Spinal cord (tissue), 10 donors: Measurements from ENCODE around the gene COL17A1. TPM values are rescaled to one million over a fixed set of nuclear protein-coding genes. Genes with fewer than 3 reads are reported as not detected.

ENCODE experiments used
- DNase-seq, 6 donors: peaks; one replicate each; pipeline versions ENCODE4 v3.0.0 to v3.0.0-alpha.2; 2013 to 2015; ENCODE audit warnings: low spot score in 6 of 6, low read depth in 4 of 6
- H3K27ac ChIP-seq: one replicate; pipeline ENCODE4 v1.5.1; 2013; ENCODE audit warnings: low read depth, low read length, control low read depth
- H3K27me3 ChIP-seq: one replicate; pipeline ENCODE4 v1.6.1; 2013; ENCODE audit warnings: low read length; ENCODE audit not compliant: control insufficient read depth, insufficient read depth
- H3K36me3 ChIP-seq: one replicate; pipeline ENCODE4 v1.6.1; 2013; ENCODE audit warnings: low read length; ENCODE audit not compliant: control insufficient read depth, insufficient read depth
- H3K4me1 ChIP-seq: one replicate; pipeline ENCODE4 v1.6.1; 2013; ENCODE audit warnings: low read length; ENCODE audit not compliant: control insufficient read depth, insufficient read depth
- H3K4me3 ChIP-seq: one replicate; pipeline ENCODE4 v1.5.1; 2013; ENCODE audit warnings: low read depth, low read length, control low read depth
- H3K9me3 ChIP-seq: one replicate; pipeline ENCODE4 v1.6.1; 2013; ENCODE audit warnings: low read length; ENCODE audit not compliant: control insufficient read depth, insufficient read depth
- WGBS: methylation state at CpG from one replicate; pipeline ENCODE4 v1.1.5; 2013; ENCODE audit warnings: missing lambda C conversion rate; ENCODE audit not compliant: insufficient coverage; 5-methylcytosine and 5-hydroxymethylcytosine counted together
- polyA plus RNA-seq, 2 donors: library from polyadenylated mRNA; unstranded; fragments of 120-200 nt; gene quantifications; one replicate each; pipeline ENCODE4 v1.2.1, GENCODE V29; 2013; ENCODE audit not compliant: insufficient read length in 2 of 2
- total RNA-seq, 2 donors: library from RNA; depleted of rRNA in 1 of 2; stranded (reverse); fragments of 120-200 nt in 1 of 2; fragments of >200 nt in 1 of 2; gene quantifications; one replicate each; pipeline versions ENCODE4 v1.2.3 to v1.2.4, GENCODE V29; 2013 to 2014
- donor health status: healthy.

COL17A1 gene
- total and polyA plus RNA-seq, 4 donors = 0.35 to 1.7 (median 0.54) TPM

DNA sequence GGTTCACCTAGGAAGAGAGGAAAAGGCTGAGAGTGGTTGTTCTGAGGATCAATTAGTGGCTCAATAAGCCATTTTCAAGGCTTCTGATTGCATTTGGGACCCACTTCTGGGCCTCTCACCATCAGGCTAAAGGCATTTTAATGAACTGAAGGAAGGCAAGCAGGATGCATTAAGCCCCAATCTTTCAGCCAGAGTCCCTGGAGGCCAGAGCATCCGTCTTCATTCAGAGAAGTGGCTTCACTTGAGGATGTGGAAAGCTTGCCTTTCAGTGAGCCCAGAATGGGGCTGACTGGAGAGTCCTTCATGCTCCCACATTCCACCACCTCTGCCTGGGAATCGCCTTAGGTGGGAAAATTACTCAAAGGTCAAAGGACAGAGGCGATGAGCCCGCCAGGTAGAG is 41.8 kb downstream of the COL17A1 start:
- 100% methylated on average over 2 of the region's 4 CpGs for WGBS
- no peaks in the 10 kb centered on the region for H3K27me3 ChIP-seq
- H3K27ac ChIP-seq = no peak overlapping the region
- no peaks in the 10 kb centered on the region for H3K9me3 ChIP-seq
- no peaks in the 10 kb centered on the region for H3K36me3 ChIP-seq
- no peaks in the 10 kb centered on the region for H3K4me1 ChIP-seq
- no peak for DNase-seq
- H3K4me3 ChIP-seq = no peak overlapping the region

DNA sequence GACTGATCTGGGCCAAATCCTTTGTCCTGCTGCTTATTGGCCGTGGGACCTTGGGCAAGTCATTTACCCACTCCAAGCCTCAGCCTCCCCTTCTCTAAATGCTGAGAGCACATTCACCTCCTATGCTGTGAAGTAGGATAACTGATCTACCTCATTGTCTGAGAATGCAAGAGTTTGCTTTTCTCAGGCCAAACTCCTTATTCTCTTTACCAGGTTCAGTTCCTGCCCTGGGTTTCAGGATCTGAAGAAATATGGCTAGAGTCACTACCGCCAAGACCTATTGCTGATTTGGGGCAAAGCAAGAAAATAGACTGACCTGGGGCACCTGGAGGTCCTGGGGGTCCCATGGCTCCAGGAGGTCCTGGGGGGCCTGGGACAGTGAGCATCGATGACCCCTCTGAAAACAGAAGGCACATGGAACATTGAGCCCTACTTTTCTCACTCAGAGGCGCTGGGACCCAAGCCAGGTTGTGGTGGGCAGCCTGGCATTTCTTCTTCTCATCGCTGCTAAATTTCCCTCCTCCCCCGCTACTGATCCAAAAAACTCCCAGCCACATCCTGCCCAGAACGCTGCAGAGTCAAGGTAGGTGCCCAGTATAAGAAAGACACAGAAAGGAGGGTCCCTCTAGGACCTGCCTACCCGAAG is 42.4 kb downstream of the COL17A1 start:
- 86% methylated on average over 4 of the region's 8 CpGs for WGBS
- no peak for DNase-seq
- no peaks in the 10 kb centered on the region for H3K36me3 ChIP-seq
- H3K4me3 ChIP-seq = no peak overlapping the region
- H3K4me1 ChIP-seq = no peaks in the 10 kb centered on the region
- H3K27ac ChIP-seq = no peak overlapping the region
- no peaks in the 10 kb centered on the region for H3K9me3 ChIP-seq
- H3K27me3 ChIP-seq = no peaks in the 10 kb centered on the region

DNA sequence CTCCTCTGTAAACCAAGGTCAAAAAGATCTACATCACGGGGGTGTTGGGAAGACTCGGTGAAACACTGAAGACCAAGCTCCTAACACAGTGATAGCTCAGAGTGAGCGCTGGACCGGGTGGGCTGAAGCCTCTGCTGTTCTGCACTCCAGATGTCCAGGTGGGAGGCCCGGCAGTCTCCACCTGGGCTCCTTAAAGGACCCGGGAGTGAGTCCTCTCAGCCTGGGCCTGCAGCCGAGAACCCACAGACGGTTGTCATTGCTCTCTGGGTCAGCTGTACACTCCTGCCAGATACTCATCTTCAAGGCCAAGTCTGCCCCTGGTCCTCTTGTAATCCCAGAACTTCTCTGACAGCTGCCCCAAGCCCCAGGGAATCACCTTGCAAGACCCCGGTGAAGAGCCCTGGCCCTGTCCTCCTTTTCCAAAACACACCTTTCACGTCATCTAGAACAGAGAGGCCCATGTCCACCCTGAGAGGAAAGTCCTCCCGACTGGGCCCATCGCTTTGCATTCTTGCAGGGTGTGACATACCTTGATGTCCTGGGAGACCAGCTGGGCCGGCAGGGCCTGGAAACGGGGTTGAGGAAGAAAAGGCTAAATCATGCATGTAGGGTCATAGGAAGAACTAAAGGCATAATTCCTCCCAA is 43.7 kb downstream of the COL17A1 start:
- 92% methylated on average over 14 of the region's 14 CpGs for WGBS
- H3K36me3 ChIP-seq = no peaks in the 10 kb centered on the region
- no peak overlapping the region for H3K4me3 ChIP-seq
- DNase-seq = no peak
- no peaks in the 10 kb centered on the region for H3K27me3 ChIP-seq
- no peak overlapping the region for H3K27ac ChIP-seq
- no peaks in the 10 kb centered on the region for H3K9me3 ChIP-seq
- H3K4me1 ChIP-seq = no peaks in the 10 kb centered on the region

DNA sequence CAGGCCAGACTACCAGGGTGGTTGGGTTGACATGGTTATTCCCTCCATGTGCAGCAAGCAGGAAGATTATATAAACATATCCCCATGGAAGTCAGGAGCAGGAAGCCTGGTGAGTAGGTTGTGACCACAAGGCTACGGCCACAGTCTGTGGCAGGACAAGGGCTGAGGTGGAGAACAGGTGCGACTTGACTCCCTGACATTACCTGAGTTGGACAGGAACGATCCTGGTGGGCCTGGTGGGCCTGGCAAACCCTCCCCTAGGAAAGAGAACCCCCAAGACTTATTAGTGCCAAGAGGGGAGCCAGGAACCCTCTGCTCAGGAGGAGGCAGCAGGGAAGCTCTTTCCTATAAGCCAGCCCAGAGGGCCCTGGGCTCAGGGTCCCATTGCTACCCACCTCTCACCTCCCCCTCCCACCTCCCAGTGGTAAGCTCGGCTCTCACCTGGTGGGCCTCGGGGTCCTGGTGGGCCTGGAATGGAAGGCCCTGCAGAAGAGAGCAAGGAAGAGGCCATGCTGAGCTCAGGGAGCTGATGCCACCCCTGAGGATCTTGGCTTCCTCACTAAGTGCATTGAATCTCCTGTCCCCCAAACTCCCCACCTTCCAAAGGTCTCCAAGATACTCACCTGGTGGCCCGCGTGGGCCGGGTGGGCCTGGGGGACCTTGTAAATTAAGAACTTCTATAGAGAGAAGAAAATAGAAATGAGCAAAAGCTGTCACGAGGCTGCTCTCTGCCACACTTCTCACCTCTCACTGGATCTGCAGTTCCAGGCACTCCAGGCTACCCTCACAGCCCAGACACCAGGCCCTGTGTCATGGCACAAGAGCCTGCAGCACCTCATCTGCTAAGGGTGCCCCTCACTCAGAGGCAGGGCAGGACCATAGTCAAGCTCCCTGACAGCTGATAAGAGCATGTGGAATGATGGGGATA is 44.6 kb downstream of the COL17A1 start:
- peaks cover 3% of the 10 kb centered on the region for H3K4me1 ChIP-seq
- WGBS = 100% methylated on average over 5 of the region's 9 CpGs
- no peak overlapping the region for H3K4me3 ChIP-seq
- H3K27ac ChIP-seq = no peak overlapping the region
- H3K27me3 ChIP-seq = no peaks in the 10 kb centered on the region
- H3K36me3 ChIP-seq = no peaks in the 10 kb centered on the region
- no peaks in the 10 kb centered on the region for H3K9me3 ChIP-seq
- no peak for DNase-seq

DNA sequence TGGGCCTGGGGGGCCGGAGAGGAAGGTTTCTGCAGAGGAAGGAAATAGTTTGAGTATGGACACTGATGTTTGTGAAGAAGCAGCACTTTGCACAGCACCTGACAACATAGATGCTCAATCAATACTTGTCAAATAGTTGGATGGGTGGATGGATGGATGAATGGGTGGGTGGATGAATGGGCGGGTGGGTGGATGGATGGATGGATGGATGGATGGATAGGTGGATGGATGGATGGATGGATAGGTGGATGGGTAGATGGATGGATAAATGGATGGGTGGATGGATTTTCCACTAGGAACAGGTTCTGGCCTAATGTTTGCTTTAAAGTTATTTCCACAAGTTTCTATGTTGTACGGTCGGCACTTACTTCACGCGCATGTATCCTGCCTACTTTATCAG is 45.3 kb downstream of the COL17A1 start:
- Histone ChIP-seq H3K36me3 (no peaks in the 10 kb centered on the region), H3K9me3 (no peaks in the 10 kb centered on the region), H3K27ac (no peak overlapping the region), H3K4me1 (peaks cover 3% of the 10 kb centered on the region), H3K27me3 (no peaks in the 10 kb centered on the region), H3K4me3 (no peak overlapping the region)
- DNase-seq = no peak
- WGBS = 57% methylated on average over 5 of the region's 6 CpGs

GRCh38 chr10:104038958-104039752 is 46.5 kb downstream of the COL17A1 start:
- Histone ChIP-seq H3K9me3 (no peaks in the 10 kb centered on the region), H3K27ac (no peak overlapping the region), H3K4me3 (no peak overlapping the region), H3K36me3 (peaks cover 3% of the 10 kb centered on the region), H3K27me3 (no peaks in the 10 kb centered on the region), H3K4me1 (peaks cover 3% of the 10 kb centered on the region)
- 92% methylated on average over 7 of the region's 7 CpGs for WGBS
- no peak for DNase-seq

GRCh38 chr10:104038537-104038936 is 47.1 kb downstream of the COL17A1 start:
- H3K4me3 ChIP-seq = no peak overlapping the region
- H3K27me3 ChIP-seq = no peaks in the 10 kb centered on the region
- DNase-seq = no peak
- 79% methylated on average over 4 of the region's 8 CpGs for WGBS
- H3K9me3 ChIP-seq = no peaks in the 10 kb centered on the region
- H3K4me1 ChIP-seq = peaks cover 3% of the 10 kb centered on the region
- no peak overlapping the region for H3K27ac ChIP-seq
- H3K36me3 ChIP-seq = peaks cover 3% of the 10 kb centered on the region

DNA sequence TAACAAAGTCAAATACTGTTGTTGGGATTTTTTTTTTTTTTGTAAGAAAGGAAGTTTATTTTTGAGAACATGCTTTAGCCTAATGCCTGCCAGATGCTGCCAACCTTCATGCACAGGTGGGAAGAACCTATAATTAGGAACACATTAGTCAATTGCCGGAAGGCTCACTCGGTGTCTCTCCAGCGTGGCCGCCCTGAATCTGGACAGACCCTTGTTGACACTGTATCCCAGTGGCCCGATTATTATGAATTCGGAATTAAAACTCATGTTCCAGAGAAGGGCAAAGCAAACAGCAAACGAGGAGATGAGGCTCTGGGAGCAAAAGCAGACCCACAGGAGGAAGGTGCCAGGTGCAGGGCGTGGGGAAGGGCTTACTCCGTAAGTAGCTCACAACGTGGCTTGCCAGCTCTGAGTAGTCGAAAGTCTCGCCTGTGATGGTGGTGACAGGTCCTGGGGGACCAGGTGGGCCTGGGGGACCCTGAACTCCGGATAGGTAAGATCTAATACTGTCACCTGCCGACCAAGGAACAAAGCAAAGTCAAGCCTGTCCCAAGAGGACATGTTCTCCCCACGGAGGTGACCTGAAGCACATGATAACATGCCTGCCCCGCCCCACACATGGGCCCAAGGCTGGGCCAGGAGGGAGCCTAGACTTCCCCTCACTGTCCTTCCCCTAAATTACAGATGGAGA is 48.3 kb downstream of the COL17A1 start:
- WGBS = 81% methylated on average over 16 of the region's 16 CpGs
- Histone ChIP-seq H3K9me3 (no peaks in the 10 kb centered on the region), H3K36me3 (peaks cover 3% of the 10 kb centered on the region), H3K27ac (no peak overlapping the region), H3K4me1 (peaks cover 6% of the 10 kb centered on the region), H3K27me3 (no peaks in the 10 kb centered on the region), H3K4me3 (no peak overlapping the region)
- DNase-seq = no peak
